A549 (cell line): ENCODE data around the gene GNB5. TPM values are rescaled to one million over a fixed set of nuclear protein-coding genes. Genes with fewer than 3 reads are reported as not detected.
A peak's percentile ranks its signal among the peaks of the same experiment; 100 is the strongest.

Experiments used
- ATAC-seq, 2 experiments: fragments of 200-7000 bp in 1 of 2; fragments of >200 bp in 1 of 2; cut with Nextera tagmentation in 1 of 2; cut with Tn5 transposase in 1 of 2; 3 replicates each; pipeline versions ENCODE4 v1.8.0 to v1.9.1; 2018 to 2020; ENCODE audit warnings: mild to moderate bottlenecking in 1 of 2, moderate library complexity in 1 of 2
- CTCF ChIA-PET: fragments of 300-600 bp; sonication (Branson Sonifier 250); formaldehyde crosslinking; extraction: SDS; loops from one replicate; lab custom pipeline; 2021; ENCODE audit warnings: antibody characterized with exemption, inconsistent platforms; lab: Yijun Ruan, JAX
- POLR2A ChIA-PET: fragments of 350-600 bp; formaldehyde crosslinking; extraction: SDS; loops from one replicate; lab custom pipeline; 2021; ENCODE audit warnings: antibody characterized with exemption, inconsistent platforms; lab: Yijun Ruan, JAX
- DNase-seq, 2 experiments: peaks; one replicate each; pipeline versions ENCODE4 v3.0.0 to v3.0.0-alpha.2; 2011 to 2016; ENCODE audit warnings: low read depth in 1 of 2, low spot score in 1 of 2
- FAIRE-seq: peaks from 2 replicates; lab custom pipeline; 2011; peaks lifted over from hg19 to GRCh38; lab: Jason Lieb, UNC
- H3K27ac ChIP-seq, 2 experiments: fragments of >200 bp; sonication (Bioruptor Twin); formaldehyde crosslinking; 3 replicates each; pipeline ENCODE4 v1.5.1; 2016 to 2017
- H3K4me1 ChIP-seq: fragments of >200 bp; sonication (Bioruptor Twin); formaldehyde crosslinking; 3 replicates; pipeline ENCODE4 v1.6.1; 2016
- H3K4me2 ChIP-seq: fragments of >200 bp; sonication (Bioruptor Twin); formaldehyde crosslinking; 3 replicates; pipeline ENCODE4 v1.6.1; 2016
- H3K4me3 ChIP-seq: fragments of >200 bp; sonication (Bioruptor Twin); formaldehyde crosslinking; 3 replicates; pipeline ENCODE4 v1.5.1; 2016
- H3K9me3 ChIP-seq: fragments of >200 bp; sonication (Bioruptor Twin); formaldehyde crosslinking; 3 replicates; pipeline ENCODE4 v1.6.1; 2016
- BCL3 ChIP-seq: fragments of >200 bp; sonication (Bioruptor Twin); formaldehyde crosslinking; IDR thresholded peaks from 3 replicates; pipeline ENCODE4 v1.6.1; 2016
- CEBPB ChIP-seq, 2 experiments: fragments of >200 bp in 1 of 2; sonication (Bioruptor Twin) in 1 of 2; formaldehyde crosslinking in 1 of 2; IDR thresholded peaks; 2 replicates each; pipeline ENCODE4 v1.6.1; 2012 to 2016
- CHD4 ChIP-seq: fragments of 200-600 bp; sonication (generic); IDR thresholded peaks from 2 replicates; pipeline ENCODE4 v1.6.1; 2016; ENCODE audit warnings: antibody characterized with exemption, mild to moderate bottlenecking, borderline replicate concordance
- E2F6 ChIP-seq: IDR thresholded peaks from 2 replicates; pipeline ENCODE4 v1.6.1; 2012; ENCODE audit warnings: low read depth, borderline replicate concordance
- FOSL2 ChIP-seq, 2 experiments: fragments of 450-650 bp in 1 of 2; fragments of >200 bp in 1 of 2; sonication (Bioruptor Twin) in 1 of 2; formaldehyde crosslinking; IDR thresholded peaks; 2 replicates each; pipeline versions ENCODE4 v1.5.0 to v1.6.1; 2016 to 2020; ENCODE audit warnings: mild to moderate bottlenecking in 1 of 2, moderate library complexity in 1 of 2
- GATA3 ChIP-seq: IDR thresholded peaks from 2 replicates; pipeline ENCODE4 v1.6.1; 2012; ENCODE audit warnings: borderline replicate concordance
- HDAC2 ChIP-seq: fragments of 200-600 bp; sonication (generic); IDR thresholded peaks from 2 replicates; pipeline ENCODE4 v1.6.1; 2016
- HOXB5 ChIP-seq: fragments of 250-450 bp; sonication (Bioruptor Pico); IDR thresholded peaks from 2 replicates; pipeline ENCODE4 v1.5.0; 2020; ENCODE audit warnings: mild to moderate bottlenecking, moderate library complexity
- MAX ChIP-seq: IDR thresholded peaks from 2 replicates; pipeline ENCODE4 v1.6.1; 2012
- MYC ChIP-seq: IDR thresholded peaks from 2 replicates; pipeline ENCODE4 v1.6.1; 2012; ENCODE audit warnings: mild to moderate bottlenecking, inconsistent platforms, low read length, improper control_type of control experiment, borderline replicate concordance
- NFE2L2 ChIP-seq: fragments of 150-350 bp; conservative IDR thresholded peaks from 2 replicates; pipeline ENCODE4 v1.6.1; 2014; ENCODE audit warnings: low read length
- NPAS2 ChIP-seq: fragments of 250-450 bp; sonication (Bioruptor Pico); IDR thresholded peaks from 2 replicates; pipeline ENCODE4 v1.8.0; 2022; ENCODE audit warnings: mild to moderate bottlenecking, moderate library complexity, borderline replicate concordance
- PBX3 ChIP-seq: IDR thresholded peaks from 2 replicates; pipeline ENCODE4 v1.6.1; 2012
- POLR2A ChIP-seq: IDR thresholded peaks from 2 replicates; pipeline ENCODE4 v1.6.1; 2012; ENCODE audit warnings: mild to moderate bottlenecking, low read length
- RAD21 ChIP-seq, 2 experiments: fragments of >200 bp in 1 of 2; sonication (Bioruptor Twin) in 1 of 2; formaldehyde crosslinking in 1 of 2; IDR thresholded peaks in 1 of 2; conservative IDR thresholded peaks in 1 of 2; 2 replicates in 1 of 2; 3 replicates in 1 of 2; pipeline ENCODE4 v1.6.1; 2012 to 2018; ENCODE audit warnings: inconsistent platforms in 1 of 2
- RCOR1 ChIP-seq: fragments of 150-350 bp; IDR thresholded peaks from 2 replicates; pipeline ENCODE4 v1.6.1; 2014; ENCODE audit warnings: antibody characterized with exemption, low read length, low read depth
- RFX5 ChIP-seq: fragments of 450-650 bp; IDR thresholded peaks from 2 replicates; pipeline ENCODE4 v1.7.1; 2014; ENCODE audit warnings: antibody characterized with exemption, mild to moderate bottlenecking, moderate library complexity
- SREBF2 ChIP-seq: fragments of 450-650 bp; IDR thresholded peaks from 2 replicates; pipeline ENCODE4 v1.6.1; 2014; ENCODE audit warnings: mild to moderate bottlenecking, moderate library complexity
- USF2 ChIP-seq: fragments of 450-650 bp; IDR thresholded peaks from 2 replicates; pipeline ENCODE4 v1.6.1; 2014; ENCODE audit warnings: antibody characterized with exemption
- ZNF302 ChIP-seq: fragments of 250-450 bp; sonication (Bioruptor Pico); IDR thresholded peaks from 2 replicates; pipeline ENCODE4 v1.9.0; 2021; ENCODE audit warnings: inconsistent platforms, mild to moderate bottlenecking, moderate library complexity
- WGBS: methylation state at CpG from one replicate; pipeline ENCODE4 v1.1.6; 2017; ENCODE audit errors: missing lambda C conversion rate; 5-methylcytosine and 5-hydroxymethylcytosine counted together
- polyA plus RNA-seq, 4 experiments: library from polyadenylated mRNA; depleted of rRNA in 3 of 4; stranded (reverse); fragments of >200 nt; fragmentation: RNase III in 1 of 4; extraction: RNeasy Plus Mini Kit Qiagen cat#74134 plus additional on column Dnase treatment in 1 of 4; gene quantifications; 2 replicates in 3 of 4; 3 replicates in 1 of 4; pipeline ENCODE4 v1.2.3, GENCODE V29; 2011 to 2017

GNB5 gene
- polyA plus RNA-seq, 2 of the 4 experiments (the other 2 are of a cell fraction) = 57.2 to 67.5 TPM

- no peak for DNase-seq
- no peak for FAIRE-seq
- TF ChIP-seq MYC (no peak), CHD4 (no peak), PBX3 (no peak), RCOR1 (no peak)
- no peaks in the 10 kb centered on the region for H3K9me3 ChIP-seq
- no peak for ATAC-seq
- H3K4me1 ChIP-seq = peaks cover 27% of the 10 kb centered on the region
- POLR2A ChIA-PET = interaction anchor here (1.4 to 1.6 kb wide), 2 partner anchors 85 to 133 kb away, joined by 4 read pairs; partner anchors contain the start of gene LEO1
- H3K4me3 ChIP-seq = no peak overlapping the region
- H3K27ac ChIP-seq = peak overlapping the region in 1 of 2 experiments; percentile 44; a peak in 5 of 6 replicates
- CTCF ChIA-PET = interaction anchor here (1.4 kb wide), 1 partner anchor 10 kb away, joined by 6 read pairs; no protein-coding TSS in a partner anchor
- WGBS = 94% methylated on average over 5 of the region's 5 CpGs
- H3K4me2 ChIP-seq = no peak overlapping the region
Observed at GRCh38 chr15:52104532-52105004, 86.6 kb downstream of the GNB5 start.

GRCh38 chr15:52103217-52104207 lies 87.7 kb downstream of the GNB5 start:
- peaks cover 27% of the 10 kb centered on the region for H3K4me1 ChIP-seq
- POLR2A ChIA-PET = interaction anchor here (0.7 to 1.6 kb wide), 5 partner anchors 20 to 132 kb away, joined by 3 to 4 read pairs (median 3); partner anchors contain the start of gene LEO1
- DNase-seq (peak; percentile 79 to 84), ATAC-seq (peak; percentile 92 to 97), FAIRE-seq (no peak)
- CTCF ChIA-PET = interaction anchor here (0.6 to 1.4 kb wide), 4 partner anchors 11 to 36 kb away, joined by 3 to 6 read pairs (median 3); no protein-coding TSS in a partner anchor
- peak overlapping the region in 1 of 2 experiments; percentile 57 for H3K27ac ChIP-seq
- 65% methylated on average over 5 of the region's 5 CpGs for WGBS
- no peak overlapping the region for H3K4me3 ChIP-seq
- H3K4me2 ChIP-seq = peak overlapping the region; percentile 55
- TF ChIP-seq FOSL2 (IDR thresholded peaks at IDR 0.05) = peak; percentile 54
- TF ChIP-seq FOSL2 (CRISPR knock-in tag; IDR thresholded peaks at IDR 0.05) = peak; percentile 79
- TF ChIP-seq MAX = peak; percentile 36; the same call in 1 of the 2 replicates
- TF ChIP-seq BCL3 = no peak
- no peak for TF ChIP-seq RFX5
- H3K9me3 ChIP-seq = no peaks in the 10 kb centered on the region

- Histone ChIP-seq H3K4me2 (peak overlapping the region; percentile 55), H3K27ac (peak overlapping the region in 1 of 2 experiments; percentile 57; a peak in 4 of 6 replicates), H3K4me3 (no peak overlapping the region), H3K9me3 (no peaks in the 10 kb centered on the region), H3K4me1 (peaks cover 27% of the 10 kb centered on the region)
- FAIRE-seq = no peak
- ChIA-PET CTCF (interaction anchor here (0.8 to 1.4 kb wide), 2 partner anchors 24 to 25 kb away, joined by 3 read pairs; no protein-coding TSS in a partner anchor), POLR2A (no interaction called here)
- DNase-seq = peak in 1 of 2 experiments; percentile 67
- ATAC-seq = peak; percentile 53 to 70; a peak in 5 of 6 replicates
- TF ChIP-seq CEBPB (IDR thresholded peaks at IDR 0.05) (peak; percentile 19 to 63; a peak in 2 of 4 replicates), NFE2L2 (no peak)
- 65% methylated on average over 2 of the region's 2 CpGs for WGBS
Observed at GRCh38 chr15:52102463-52102862, 88.7 kb downstream of the GNB5 start.

GRCh38 chr15:52101542-52102323 lies 89.5 kb downstream of the GNB5 start:
- 92% methylated on average over 16 of the region's 16 CpGs for WGBS
- ChIA-PET CTCF (no interaction called here), POLR2A (no interaction called here)
- ATAC-seq (no peak), FAIRE-seq (no peak), DNase-seq (no peak)
- no peak for TF ChIP-seq CEBPB (IDR thresholded peaks at IDR 0.05)
- no peak for TF ChIP-seq ZNF302
- TF ChIP-seq POLR2A = no peak
- TF ChIP-seq MYC = no peak
- TF ChIP-seq RAD21 (conservative IDR thresholded peaks at IDR 0.05 in 1 of 2, IDR thresholded peaks at IDR 0.05 in 1 of 2) = no peak
- TF ChIP-seq HDAC2 = no peak
- no peak for TF ChIP-seq E2F6
- no peak for TF ChIP-seq HOXB5
- TF ChIP-seq GATA3 = no peak
- no peak for TF ChIP-seq NPAS2 (CRISPR knock-in tag)
- no peak for TF ChIP-seq USF2
- TF ChIP-seq SREBF2 = no peak
- H3K4me1 ChIP-seq = peaks cover 34% of the 10 kb centered on the region
- H3K4me2 ChIP-seq = peak overlapping the region; percentile 55
- H3K9me3 ChIP-seq = no peaks in the 10 kb centered on the region
- no peak overlapping the region for H3K4me3 ChIP-seq
- peak overlapping the region in 1 of 2 experiments; percentile 57; a peak in 4 of 6 replicates for H3K27ac ChIP-seq
